NB4 (cell line): ENCODE results near the gene FKBP2.

Source experiments
- DNase-seq: peaks from one replicate; pipeline ENCODE4 v3.0.0; 2010; ENCODE audit warnings: low read depth
- H3K4me3 ChIP-seq: one replicate; pipeline ENCODE4 v1.5.1; 2011; ENCODE audit warnings: mild to moderate bottlenecking, low read depth, low read length, moderate library complexity
- CTCF ChIP-seq: IDR thresholded peaks from one replicate; pipeline ENCODE4 v1.5.1; 2012; ENCODE audit warnings: low read depth, low read length
- MAX ChIP-seq: IDR thresholded peaks from 2 replicates; pipeline ENCODE4 v1.6.1; 2011; ENCODE audit warnings: low read depth, low read length
- MYC ChIP-seq: IDR thresholded peaks from 2 replicates; pipeline ENCODE4 v1.6.1; 2011; ENCODE audit warnings: low read depth, low read length
- POLR2A ChIP-seq: IDR thresholded peaks from 2 replicates; pipeline ENCODE4 v1.6.1; 2011; ENCODE audit warnings: mild to moderate bottlenecking; ENCODE audit not compliant: insufficient read length; ENCODE audit errors: extremely low read depth

FKBP2 gene

GRCh38 chr11:64251016-64251752 lies 10.3 kb downstream of the FKBP2 start, which contains the start of gene PLCB3:
TSS of gene PLCB3 (plus strand) at chr11:64251530. CDS start at chr11:64251650, 120 bp downstream.
- H3K4me3 ChIP-seq, result peak within 1 kb of the TSS; percentile 60
- TF ChIP-seq MYC (0 out of 2 replicates have a peak, but pooled peaks have one; percentile 4), CTCF (peak; percentile 43), MAX (no peak), POLR2A (peak; percentile 44)
- peak; percentile 60 for DNase-seq

GRCh38 chr11:64251753-64252002 lies 10.8 kb downstream of the FKBP2 start:
- no peak for TF ChIP-seq MYC
- no peak for DNase-seq
- peak overlapping the region; percentile 60 for H3K4me3 ChIP-seq

- no peak for DNase-seq
- no peak for TF ChIP-seq MYC
- TF ChIP-seq CTCF, result peak; percentile 60
- H3K4me3 ChIP-seq, result peak overlapping the region; percentile 60
Measured at GRCh38 chr11:64252003-64252872, 11.3 kb downstream of the FKBP2 start.

GRCh38 chr11:64253043-64253442 lies 12.1 kb downstream of the FKBP2 start:
- no peak overlapping the region for H3K4me3 ChIP-seq

GRCh38 chr11:64253481-64253880 lies 12.6 kb downstream of the FKBP2 start:
- TF ChIP-seq POLR2A (no peak), MYC (no peak), CTCF (no peak), MAX (no peak)
- no peak for DNase-seq
- no peak overlapping the region for H3K4me3 ChIP-seq

More at GRCh38 chr11:64253043-64253442, 12.1 kb downstream of the FKBP2 start:
- DNase-seq, result no peak
- TF ChIP-seq MAX, result no peak
- no peak for TF ChIP-seq POLR2A
- TF ChIP-seq CTCF, result no peak
- no peak for TF ChIP-seq MYC

- no peak overlapping the region for H3K4me3 ChIP-seq
Measured at GRCh38 chr11:64254326-64254725, 13.4 kb downstream of the FKBP2 start.

More at GRCh38 chr11:64254326-64254725, 13.4 kb downstream of the FKBP2 start:
- DNase-seq, result no peak
- TF ChIP-seq MAX (no peak), MYC (no peak), CTCF (no peak), POLR2A (no peak)
